ENCODE data around the gene CAPNS1. TPM values are rescaled to one million over a fixed set of nuclear protein-coding genes. Genes with fewer than 3 reads are reported as not detected.

Gene CAPNS1
- 1,000 to 10,000 TPM; 1,039 to 1,309 (median 1,209) TPM for total RNA-seq (2021; fragmentation: NEBNext Ultra II Directional; extraction: Animal tissue kit (Norgen Biotek cat#: 25700))
- long read RNA-seq, partial matches to known transcripts = 31 of 32 reads
- long read RNA-seq, other reads (novel, unspliced or antisense) = 1 of 32 reads

DNA sequence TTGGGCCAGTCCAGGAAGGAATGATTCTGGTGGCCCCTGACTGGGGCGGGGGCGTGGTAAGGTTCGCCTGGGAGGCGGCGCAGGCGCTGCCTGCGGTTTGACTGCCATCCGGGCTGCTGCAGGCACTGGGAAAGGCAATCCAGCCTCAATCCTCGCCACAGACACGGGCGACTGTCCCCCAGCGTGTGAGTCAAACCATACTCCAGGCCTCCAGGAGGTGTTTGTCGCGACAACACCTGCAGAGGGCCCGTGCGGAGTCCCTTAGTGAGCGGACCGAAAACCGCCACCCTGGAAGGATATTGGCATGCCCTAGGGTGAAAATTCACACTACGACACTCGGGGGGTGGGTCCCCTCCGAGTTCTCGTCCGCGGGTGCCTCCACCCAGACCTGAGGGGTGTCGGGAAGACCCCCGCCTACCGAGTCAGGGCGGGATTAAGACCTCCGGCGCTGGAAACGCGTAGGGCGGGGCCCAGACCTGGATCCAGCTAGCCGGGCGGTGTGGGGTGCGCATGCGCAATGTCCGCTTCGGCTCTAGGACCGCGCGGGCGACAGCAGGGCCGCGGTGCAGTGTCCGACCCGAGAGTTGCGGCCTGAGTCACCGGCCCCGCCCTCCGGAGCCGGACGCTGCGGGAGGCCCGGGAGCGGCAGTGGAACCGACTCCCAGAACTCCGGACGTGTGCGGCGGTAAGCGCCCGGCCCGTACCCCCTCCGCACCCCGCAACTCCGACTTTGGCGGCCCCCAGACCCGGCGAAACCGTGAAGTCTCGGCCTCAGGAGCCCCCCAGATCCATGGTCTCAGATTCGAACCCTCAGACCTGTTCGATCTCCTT lies at the start of gene CAPNS1:
TSS of gene CAPNS1 (plus strand) at position 594 of the 831 bp plus-strand sequence. CDS start 946 bp downstream, outside the sequence.
- H3K9me3 Mint-ChIP-seq = peaks cover 5% of the 10 kb centered on the region
- DNase-seq = peak; percentile 94
- H3K4me3 Mint-ChIP-seq = peak within 1 kb of the TSS; percentile 98
- TF ChIP-seq, protein P1, sequence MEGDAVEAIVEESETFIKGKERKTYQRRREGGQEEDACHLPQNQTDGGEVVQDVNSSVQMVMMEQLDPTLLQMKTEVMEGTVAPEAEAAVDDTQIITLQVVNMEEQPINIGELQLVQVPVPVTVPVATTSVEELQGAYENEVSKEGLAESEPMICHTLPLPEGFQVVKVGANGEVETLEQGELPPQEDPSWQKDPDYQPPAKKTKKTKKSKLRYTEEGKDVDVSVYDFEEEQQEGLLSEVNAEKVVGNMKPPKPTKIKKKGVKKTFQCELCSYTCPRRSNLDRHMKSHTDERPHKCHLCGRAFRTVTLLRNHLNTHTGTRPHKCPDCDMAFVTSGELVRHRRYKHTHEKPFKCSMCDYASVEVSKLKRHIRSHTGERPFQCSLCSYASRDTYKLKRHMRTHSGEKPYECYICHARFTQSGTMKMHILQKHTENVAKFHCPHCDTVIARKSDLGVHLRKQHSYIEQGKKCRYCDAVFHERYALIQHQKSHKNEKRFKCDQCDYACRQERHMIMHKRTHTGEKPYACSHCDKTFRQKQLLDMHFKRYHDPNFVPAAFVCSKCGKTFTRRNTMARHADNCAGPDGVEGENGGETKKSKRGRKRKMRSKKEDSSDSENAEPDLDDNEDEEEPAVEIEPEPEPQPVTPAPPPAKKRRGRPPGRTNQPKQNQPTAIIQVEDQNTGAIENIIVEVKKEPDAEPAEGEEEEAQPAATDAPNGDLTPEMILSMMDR (IDR thresholded peaks at IDR 0.05) = no peak; the same call in 1 of the 2 replicates
- peaks cover 10% of the 10 kb centered on the region for H3K27me3 Mint-ChIP-seq (ENCODE audit: insufficient read depth)
- peak within 1 kb of the TSS; percentile 97 for H3K27ac Mint-ChIP-seq
- H3K4me1 Mint-ChIP-seq (ENCODE audit: low read depth) = peaks cover 33% of the 10 kb centered on the region
- H3K36me3 Mint-ChIP-seq (ENCODE audit: low read depth) = peaks cover 28% of the 10 kb centered on the region

DNA sequence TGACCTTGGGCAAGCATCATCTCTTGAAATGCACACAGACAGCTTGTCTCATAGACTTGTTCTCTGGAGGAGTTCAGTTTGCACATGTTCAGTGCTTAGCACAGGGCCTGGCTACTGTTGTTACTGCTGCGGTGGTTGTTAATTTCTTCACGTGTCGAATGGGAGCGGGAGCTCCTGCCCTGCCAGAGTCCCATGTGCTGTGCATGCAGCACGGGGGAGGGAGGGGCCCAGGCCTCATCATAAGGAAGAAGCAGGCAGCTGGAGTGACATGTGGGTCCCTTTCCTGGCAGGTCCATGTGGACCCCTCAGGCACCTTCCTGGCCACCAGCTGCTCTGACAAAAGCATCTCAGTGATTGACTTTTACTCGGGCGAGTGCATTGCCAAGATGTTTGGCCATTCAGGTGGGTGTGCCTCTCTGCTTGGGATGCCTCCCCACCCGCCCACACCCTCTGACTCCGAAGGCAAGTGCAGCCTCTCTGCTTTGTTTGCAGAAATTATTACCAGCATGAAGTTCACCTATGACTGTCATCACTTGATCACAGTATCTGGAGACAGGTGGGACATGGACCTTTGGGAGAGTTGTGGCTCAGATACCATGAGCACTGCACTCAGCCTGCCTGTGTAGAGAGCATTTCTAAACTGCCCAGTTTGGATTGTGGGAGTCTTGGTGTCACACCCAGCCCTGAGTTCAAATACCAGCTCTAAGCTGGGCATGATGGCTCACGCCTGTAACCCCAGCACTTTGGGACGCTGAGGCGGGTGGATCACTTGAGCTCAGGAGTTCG lies 48.8 kb upstream of the CAPNS1 start:
- DNase-seq = no peak
- TF ChIP-seq, protein P1 (IDR thresholded peaks at IDR 0.05) = no peak
- no peaks in the 10 kb centered on the region for H3K4me1 Mint-ChIP-seq (ENCODE audit: low read depth)
- H3K27me3 Mint-ChIP-seq (ENCODE audit: insufficient read depth) = no peaks in the 10 kb centered on the region; the same call in none of the 2 replicates
- H3K9me3 Mint-ChIP-seq = no peaks in the 10 kb centered on the region
- no peak overlapping the region for H3K27ac Mint-ChIP-seq
- H3K4me3 Mint-ChIP-seq = no peak overlapping the region
- H3K36me3 Mint-ChIP-seq (ENCODE audit: low read depth) = peaks cover 20% of the 10 kb centered on the region

DNA sequence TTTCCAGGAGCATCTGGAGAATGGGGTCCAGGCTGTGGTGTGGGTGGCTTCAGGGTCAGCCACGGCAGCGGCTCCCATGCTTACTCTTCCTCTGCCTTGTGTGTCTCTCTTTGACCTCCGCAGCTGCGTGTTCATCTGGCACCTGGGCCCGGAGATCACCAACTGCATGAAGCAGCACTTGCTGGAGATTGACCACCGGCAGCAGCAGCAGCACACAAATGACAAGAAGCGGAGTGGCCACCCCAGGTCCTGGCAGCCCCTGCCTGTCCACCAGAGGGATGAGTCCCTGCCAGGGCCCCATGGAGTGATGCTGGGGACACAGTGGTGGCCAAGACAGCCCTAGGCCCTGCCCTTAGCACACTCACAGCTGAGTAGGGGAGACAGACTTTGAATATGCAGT lies 47.3 kb upstream of the CAPNS1 start:
- H3K27me3 Mint-ChIP-seq (ENCODE audit: insufficient read depth) = no peaks in the 10 kb centered on the region; the same call in none of the 2 replicates
- H3K9me3 Mint-ChIP-seq = no peaks in the 10 kb centered on the region
- TF ChIP-seq, protein P1 (IDR thresholded peaks at IDR 0.05) = no peak
- no peaks in the 10 kb centered on the region for H3K4me1 Mint-ChIP-seq (ENCODE audit: low read depth)
- H3K36me3 Mint-ChIP-seq (ENCODE audit: low read depth) = peaks cover 28% of the 10 kb centered on the region
- H3K27ac Mint-ChIP-seq = no peak overlapping the region
- no peak overlapping the region for H3K4me3 Mint-ChIP-seq
- DNase-seq = no peak

DNA sequence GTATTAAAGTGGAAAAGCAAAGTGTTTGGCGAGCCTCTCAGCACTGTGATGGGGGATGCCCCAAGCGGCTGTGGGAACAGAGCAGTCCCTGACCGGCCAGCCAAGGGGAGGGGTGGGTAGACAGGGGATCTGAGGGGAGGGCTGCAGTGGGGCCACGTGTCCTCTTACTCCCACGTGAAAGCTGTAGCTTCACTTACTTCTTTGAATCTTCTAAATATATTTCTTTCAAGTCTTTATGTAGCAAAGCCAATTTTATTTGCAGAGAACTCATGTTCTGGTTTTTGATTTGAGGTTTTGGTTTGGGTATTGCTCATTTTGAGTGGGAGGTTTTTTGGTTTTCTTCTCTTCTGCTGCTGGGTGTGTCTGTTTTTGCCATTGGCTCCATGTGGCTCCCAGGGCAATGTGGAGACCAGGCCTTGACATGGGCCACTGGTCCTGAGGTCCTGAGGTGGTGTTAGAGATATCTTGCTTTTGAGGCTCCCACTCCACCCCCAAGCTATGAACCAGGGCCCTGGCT lies 46.7 kb upstream of the CAPNS1 start:
- Mint-ChIP-seq H3K27ac (no peak overlapping the region), H3K27me3 (ENCODE audit: insufficient read depth) (no peaks in the 10 kb centered on the region; the same call in none of the 2 replicates), H3K4me3 (no peak overlapping the region), H3K9me3 (no peaks in the 10 kb centered on the region), H3K36me3 (ENCODE audit: low read depth) (peaks cover 28% of the 10 kb centered on the region), H3K4me1 (ENCODE audit: low read depth) (no peaks in the 10 kb centered on the region)
- TF ChIP-seq, protein P1 (IDR thresholded peaks at IDR 0.05) = no peak
- DNase-seq = no peak

DNA sequence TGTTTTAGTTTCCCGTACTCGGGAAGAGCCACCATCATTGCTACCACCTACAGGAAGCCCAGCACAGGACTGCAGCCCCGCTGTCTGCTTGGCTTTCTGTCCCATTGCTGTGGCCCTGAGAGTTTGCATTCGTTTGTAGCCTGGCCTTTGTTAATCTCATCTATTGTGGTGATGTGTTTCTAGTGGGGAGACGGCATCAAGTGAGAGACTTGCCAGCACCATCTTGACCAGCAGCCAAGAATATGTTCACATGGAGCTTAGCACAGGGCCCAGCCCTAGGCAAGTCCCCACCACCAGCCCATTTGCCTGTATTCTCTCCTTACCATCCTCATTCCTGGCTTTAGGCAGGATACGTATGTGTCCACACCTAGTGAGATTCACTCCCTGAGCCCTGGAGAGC lies 46.2 kb upstream of the CAPNS1 start:
- TF ChIP-seq, protein P1 (IDR thresholded peaks at IDR 0.05) = no peak
- Mint-ChIP-seq H3K27ac (no peak overlapping the region), H3K36me3 (ENCODE audit: low read depth) (peaks cover 25% of the 10 kb centered on the region), H3K4me3 (no peak overlapping the region), H3K9me3 (no peaks in the 10 kb centered on the region), H3K27me3 (ENCODE audit: insufficient read depth) (no peaks in the 10 kb centered on the region; the same call in 1 of the 2 replicates), H3K4me1 (ENCODE audit: low read depth) (no peaks in the 10 kb centered on the region)
- no peak for DNase-seq
